HEK293 (cell line): ENCODE data around the gene RPRML.

ENCODE experiments used
- ZBTB8A ChIP-seq: fragments of 450-650 bp; formaldehyde crosslinking; IDR thresholded peaks from 2 replicates; pipeline ENCODE4 v1.5.1; 2016; ENCODE audit warnings: missing biosample characterization, missing genetic modification characterization
- ZNF146 ChIP-seq: fragments of 450-650 bp; formaldehyde crosslinking; IDR thresholded peaks from 2 replicates; pipeline ENCODE4 v1.5.1; 2016; ENCODE audit warnings: missing biosample characterization, missing genetic modification characterization
- ZNF274 ChIP-seq, 2 experiments: fragments of 200-500 bp in 1 of 2; fragments of 450-650 bp in 1 of 2; sonication (Bioruptor generic) in 1 of 2; formaldehyde crosslinking in 1 of 2; IDR thresholded peaks; 2 replicates each; pipeline versions ENCODE4 v1.5.1 to v1.6.1; 2014 to 2016; ENCODE audit warnings: borderline replicate concordance in 1 of 2, inconsistent platforms in 1 of 2, low read length in 1 of 2, missing biosample characterization in 1 of 2, missing genetic modification characterization in 1 of 2
- ZNF624 ChIP-seq: fragments of 450-650 bp; formaldehyde crosslinking; IDR thresholded peaks from 2 replicates; pipeline ENCODE4 v1.5.1; 2017; ENCODE audit warnings: missing biosample characterization, missing genetic modification characterization
- ZSCAN16 ChIP-seq: fragments of 450-650 bp; formaldehyde crosslinking; IDR thresholded peaks from 2 replicates; pipeline ENCODE4 v1.5.1; 2016; ENCODE audit warnings: missing biosample characterization, missing genetic modification characterization
- ZSCAN30 ChIP-seq: fragments of 450-650 bp; IDR thresholded peaks from 2 replicates; pipeline ENCODE4 v1.5.1; 2018; ENCODE audit warnings: missing biosample characterization, mild to moderate bottlenecking, missing genetic modification characterization, moderate library complexity
- TF ChIP-seq, protein P1 (sequence below): sonication (generic); formaldehyde crosslinking; IDR thresholded peaks from 2 replicates; pipeline ENCODE4 v1.8.1; 2022; ENCODE audit warnings: mild to moderate bottlenecking, moderate library complexity, missing genetic modification reagents
- TF ChIP-seq, protein P2 (sequence below): fragments of 450-650 bp; formaldehyde crosslinking; conservative IDR thresholded peaks from 2 replicates; pipeline ENCODE4 v1.5.1; 2016; ENCODE audit warnings: low read depth, missing biosample characterization, missing genetic modification characterization
- TF ChIP-seq, protein P3 (sequence below): fragments of 450-650 bp; formaldehyde crosslinking; IDR thresholded peaks from 2 replicates; pipeline ENCODE4 v1.5.1; 2016; ENCODE audit warnings: missing biosample characterization, missing genetic modification characterization

DNA sequence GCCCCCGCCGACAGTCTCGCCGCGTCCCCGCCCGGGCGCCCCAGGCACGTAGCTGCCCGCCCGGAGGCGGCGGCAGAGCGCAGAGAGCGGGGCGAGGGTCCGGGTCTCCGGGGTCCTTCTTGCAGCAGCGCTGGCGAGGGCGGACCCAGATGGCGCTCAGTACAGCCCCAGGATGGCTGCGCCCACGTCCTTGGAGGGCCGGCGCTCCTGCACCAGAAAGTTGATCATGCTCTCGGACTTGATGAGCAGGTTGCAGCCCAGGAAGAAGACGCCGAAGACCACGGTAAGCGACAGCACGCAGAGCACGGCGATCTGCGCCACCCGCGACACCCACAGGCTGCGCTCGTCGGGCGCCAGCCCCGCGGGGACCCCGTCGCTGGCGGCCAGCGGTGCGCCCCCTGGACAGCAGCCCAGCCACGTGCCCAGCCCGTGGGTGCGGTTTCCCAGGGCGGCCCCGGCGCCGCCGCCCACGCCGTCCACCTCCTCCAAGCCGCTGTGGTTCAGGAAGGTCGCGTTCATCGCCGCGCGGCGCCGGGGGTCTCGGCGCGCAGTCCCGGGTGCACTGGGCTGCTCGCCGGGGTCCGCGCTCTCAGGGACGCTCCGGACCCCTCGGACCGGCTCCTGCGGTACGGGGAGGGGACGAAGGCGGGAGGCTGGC, 435 bp downstream of the RPRML start:
- no peak for TF ChIP-seq ZSCAN16 (tag by site-specific recombination)
- TF ChIP-seq, protein P1, sequence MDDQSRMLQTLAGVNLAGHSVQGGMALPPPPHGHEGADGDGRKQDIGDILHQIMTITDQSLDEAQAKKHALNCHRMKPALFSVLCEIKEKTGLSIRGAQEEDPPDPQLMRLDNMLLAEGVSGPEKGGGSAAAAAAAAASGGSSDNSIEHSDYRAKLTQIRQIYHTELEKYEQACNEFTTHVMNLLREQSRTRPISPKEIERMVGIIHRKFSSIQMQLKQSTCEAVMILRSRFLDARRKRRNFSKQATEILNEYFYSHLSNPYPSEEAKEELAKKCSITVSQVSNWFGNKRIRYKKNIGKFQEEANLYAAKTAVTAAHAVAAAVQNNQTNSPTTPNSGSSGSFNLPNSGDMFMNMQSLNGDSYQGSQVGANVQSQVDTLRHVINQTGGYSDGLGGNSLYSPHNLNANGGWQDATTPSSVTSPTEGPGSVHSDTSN (CRISPR knock-in tag): no peak
- no peak for TF ChIP-seq ZSCAN30 (tag by site-specific recombination)
- no peak for TF ChIP-seq ZNF274 (IDR thresholded peaks at IDR 0.05; ENCODE audit: low read length)
- TF ChIP-seq ZNF274 (tag by site-specific recombination; IDR thresholded peaks at IDR 0.05; ENCODE audit: borderline replicate concordance): no peak
- TF ChIP-seq, protein P2, sequence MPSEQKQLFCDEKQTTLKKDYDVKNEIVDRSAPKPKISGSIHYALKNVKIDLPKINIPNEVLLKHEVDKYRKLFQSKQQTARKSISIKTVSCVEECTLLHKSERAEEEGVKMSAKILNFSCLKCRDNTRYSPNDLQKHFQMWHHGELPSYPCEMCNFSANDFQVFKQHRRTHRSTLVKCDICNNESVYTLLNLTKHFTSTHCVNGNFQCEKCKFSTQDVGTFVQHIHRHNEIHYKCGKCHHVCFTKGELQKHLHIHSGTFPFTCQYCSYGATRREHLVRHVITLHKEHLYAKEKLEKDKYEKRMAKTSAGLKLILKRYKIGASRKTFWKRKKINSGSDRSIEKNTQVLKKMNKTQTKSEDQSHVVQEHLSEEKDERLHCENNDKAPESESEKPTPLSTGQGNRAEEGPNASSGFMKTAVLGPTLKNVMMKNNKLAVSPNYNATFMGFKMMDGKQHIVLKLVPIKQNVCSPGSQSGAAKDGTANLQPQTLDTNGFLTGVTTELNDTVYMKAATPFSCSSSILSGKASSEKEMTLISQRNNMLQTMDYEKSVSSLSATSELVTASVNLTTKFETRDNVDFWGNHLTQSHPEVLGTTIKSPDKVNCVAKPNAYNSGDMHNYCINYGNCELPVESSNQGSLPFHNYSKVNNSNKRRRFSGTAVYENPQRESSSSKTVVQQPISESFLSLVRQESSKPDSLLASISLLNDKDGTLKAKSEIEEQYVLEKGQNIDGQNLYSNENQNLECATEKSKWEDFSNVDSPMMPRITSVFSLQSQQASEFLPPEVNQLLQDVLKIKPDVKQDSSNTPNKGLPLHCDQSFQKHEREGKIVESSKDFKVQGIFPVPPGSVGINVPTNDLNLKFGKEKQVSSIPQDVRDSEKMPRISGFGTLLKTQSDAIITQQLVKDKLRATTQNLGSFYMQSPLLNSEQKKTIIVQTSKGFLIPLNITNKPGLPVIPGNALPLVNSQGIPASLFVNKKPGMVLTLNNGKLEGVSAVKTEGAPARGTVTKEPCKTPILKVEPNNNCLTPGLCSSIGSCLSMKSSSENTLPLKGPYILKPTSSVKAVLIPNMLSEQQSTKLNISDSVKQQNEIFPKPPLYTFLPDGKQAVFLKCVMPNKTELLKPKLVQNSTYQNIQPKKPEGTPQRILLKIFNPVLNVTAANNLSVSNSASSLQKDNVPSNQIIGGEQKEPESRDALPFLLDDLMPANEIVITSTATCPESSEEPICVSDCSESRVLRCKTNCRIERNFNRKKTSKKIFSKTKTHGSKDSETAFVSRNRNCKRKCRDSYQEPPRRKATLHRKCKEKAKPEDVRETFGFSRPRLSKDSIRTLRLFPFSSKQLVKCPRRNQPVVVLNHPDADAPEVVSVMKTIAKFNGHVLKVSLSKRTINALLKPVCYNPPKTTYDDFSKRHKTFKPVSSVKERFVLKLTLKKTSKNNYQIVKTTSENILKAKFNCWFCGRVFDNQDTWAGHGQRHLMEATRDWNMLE (tag by site-specific recombination): no peak
- no peak for TF ChIP-seq ZNF624 (tag by site-specific recombination)
- TF ChIP-seq ZBTB8A (tag by site-specific recombination): peak; percentile 42; the same call in 1 of the 2 replicates
- TF ChIP-seq, protein P3, sequence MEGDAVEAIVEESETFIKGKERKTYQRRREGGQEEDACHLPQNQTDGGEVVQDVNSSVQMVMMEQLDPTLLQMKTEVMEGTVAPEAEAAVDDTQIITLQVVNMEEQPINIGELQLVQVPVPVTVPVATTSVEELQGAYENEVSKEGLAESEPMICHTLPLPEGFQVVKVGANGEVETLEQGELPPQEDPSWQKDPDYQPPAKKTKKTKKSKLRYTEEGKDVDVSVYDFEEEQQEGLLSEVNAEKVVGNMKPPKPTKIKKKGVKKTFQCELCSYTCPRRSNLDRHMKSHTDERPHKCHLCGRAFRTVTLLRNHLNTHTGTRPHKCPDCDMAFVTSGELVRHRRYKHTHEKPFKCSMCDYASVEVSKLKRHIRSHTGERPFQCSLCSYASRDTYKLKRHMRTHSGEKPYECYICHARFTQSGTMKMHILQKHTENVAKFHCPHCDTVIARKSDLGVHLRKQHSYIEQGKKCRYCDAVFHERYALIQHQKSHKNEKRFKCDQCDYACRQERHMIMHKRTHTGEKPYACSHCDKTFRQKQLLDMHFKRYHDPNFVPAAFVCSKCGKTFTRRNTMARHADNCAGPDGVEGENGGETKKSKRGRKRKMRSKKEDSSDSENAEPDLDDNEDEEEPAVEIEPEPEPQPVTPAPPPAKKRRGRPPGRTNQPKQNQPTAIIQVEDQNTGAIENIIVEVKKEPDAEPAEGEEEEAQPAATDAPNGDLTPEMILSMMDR (tag by site-specific recombination): 0 out of 2 replicates have a peak, but pooled peaks have one; percentile 32
- no peak for TF ChIP-seq ZNF146 (tag by site-specific recombination)
